ENCODE results near the gene CD209.

DNA sequence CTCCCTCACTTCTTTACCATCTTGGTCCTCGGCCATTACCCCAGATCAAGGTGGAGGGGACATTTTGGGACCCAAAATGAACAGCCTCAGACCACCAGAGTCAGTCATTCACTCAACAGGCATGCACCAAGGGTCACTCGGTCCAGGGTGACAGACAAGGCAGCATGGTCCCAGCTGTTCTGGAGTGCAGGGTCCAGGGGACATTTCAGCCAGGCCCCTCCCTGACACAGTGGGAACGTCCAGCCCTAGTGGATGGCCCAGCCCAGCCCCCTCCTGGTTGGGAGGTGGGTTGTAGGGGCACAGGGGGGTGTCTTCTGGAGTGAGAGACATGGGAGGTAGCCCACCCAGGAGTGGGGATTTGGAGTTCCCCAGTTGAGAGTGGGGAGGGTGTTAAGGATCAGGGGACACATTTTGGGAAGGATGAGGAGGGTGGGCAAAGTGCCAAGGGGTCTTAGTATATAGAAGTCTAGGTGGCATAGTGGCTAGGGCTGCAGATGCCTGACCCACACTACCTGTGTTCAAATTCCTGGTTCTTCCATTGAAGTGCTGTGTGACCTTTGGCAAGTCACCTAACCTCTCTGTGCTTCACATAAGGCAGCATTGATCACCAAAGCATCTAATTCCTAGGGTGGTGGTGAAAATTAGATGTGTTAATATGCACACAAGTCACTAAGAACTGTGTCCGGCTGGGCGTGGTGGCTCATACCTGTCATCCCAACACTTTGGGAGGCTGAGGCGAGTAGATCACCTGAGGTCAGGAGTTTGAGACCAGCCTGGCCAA lies 42.9 kb downstream of the CD209 start:
- TF ChIP-seq CTCF (conservative IDR thresholded peaks at IDR 0.05 in 1 of 2, IDR thresholded peaks at IDR 0.05 in 1 of 2; ENCODE audit: extremely low read depth in 1 of 2, insufficient read depth in 1 of 2, low read depth in 1 of 2, low read length in 2 of 2), result no peak
- TF ChIP-seq EZH2 (IDR thresholded peaks at IDR 0.05; ENCODE audit: borderline replicate concordance, low read length), result no peak

All from mammary epithelial cell (primary cell).